ENCODE measurements around the gene B3GNT3. TPM values are rescaled to one million over a fixed set of nuclear protein-coding genes. Genes with fewer than 3 reads are reported as not detected.
A peak's percentile ranks its signal among the peaks of the same experiment; 100 is the strongest.

Gene B3GNT3
- total RNA-seq, 3 donors from 2014 or later: 0.32 to 6.9 (median 2.0) TPM

DNA sequence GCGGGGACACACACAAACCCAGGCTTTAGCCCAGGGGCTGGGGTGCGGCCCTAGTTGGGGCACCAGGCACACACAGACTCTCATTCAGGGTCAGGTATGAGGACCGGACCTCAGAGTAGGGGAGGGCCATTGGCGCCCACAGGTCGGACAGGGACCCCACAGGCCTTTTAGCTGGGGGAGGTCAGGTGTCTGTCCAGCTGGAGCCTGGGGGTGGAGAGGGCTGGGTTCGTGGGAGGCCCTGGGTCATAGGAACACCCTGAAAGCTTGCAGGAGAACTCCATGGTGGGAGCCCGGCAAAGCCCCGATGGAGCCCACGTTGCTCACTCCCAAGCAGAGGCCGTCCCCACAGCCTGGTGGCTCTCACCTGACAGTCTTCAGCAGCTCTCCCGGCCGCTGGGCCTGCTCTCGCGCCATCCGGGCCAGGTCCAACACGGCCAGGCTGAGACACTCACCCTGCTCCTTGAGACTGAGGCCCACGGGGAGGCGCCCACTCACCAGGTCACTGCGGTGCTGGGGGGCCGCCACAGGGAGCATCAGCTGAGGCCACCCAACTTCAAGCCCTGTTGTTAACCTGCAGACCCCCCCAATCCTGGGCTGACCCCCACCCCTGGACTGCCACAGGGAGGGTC is 47.8 kb downstream of the B3GNT3 start:
- H3K4me1 ChIP-seq: no peaks in the 10 kb centered on the region
- H3K27me3 ChIP-seq: peaks cover 0 to 2% of the 10 kb centered on the region in 2 donors
- H3K36me3 ChIP-seq: no peaks in the 10 kb centered on the region
- no peak for DNase-seq (ENCODE audit: low spot score in 2 of 2)
- H3K9me3 ChIP-seq: no peaks in the 10 kb centered on the region
- TF ChIP-seq POLR2AphosphoS5 (IDR thresholded peaks at IDR 0.05) (no peak), POLR2A (IDR thresholded peaks at IDR 0.05) (no peak)
- TF ChIP-seq, protein P1, sequence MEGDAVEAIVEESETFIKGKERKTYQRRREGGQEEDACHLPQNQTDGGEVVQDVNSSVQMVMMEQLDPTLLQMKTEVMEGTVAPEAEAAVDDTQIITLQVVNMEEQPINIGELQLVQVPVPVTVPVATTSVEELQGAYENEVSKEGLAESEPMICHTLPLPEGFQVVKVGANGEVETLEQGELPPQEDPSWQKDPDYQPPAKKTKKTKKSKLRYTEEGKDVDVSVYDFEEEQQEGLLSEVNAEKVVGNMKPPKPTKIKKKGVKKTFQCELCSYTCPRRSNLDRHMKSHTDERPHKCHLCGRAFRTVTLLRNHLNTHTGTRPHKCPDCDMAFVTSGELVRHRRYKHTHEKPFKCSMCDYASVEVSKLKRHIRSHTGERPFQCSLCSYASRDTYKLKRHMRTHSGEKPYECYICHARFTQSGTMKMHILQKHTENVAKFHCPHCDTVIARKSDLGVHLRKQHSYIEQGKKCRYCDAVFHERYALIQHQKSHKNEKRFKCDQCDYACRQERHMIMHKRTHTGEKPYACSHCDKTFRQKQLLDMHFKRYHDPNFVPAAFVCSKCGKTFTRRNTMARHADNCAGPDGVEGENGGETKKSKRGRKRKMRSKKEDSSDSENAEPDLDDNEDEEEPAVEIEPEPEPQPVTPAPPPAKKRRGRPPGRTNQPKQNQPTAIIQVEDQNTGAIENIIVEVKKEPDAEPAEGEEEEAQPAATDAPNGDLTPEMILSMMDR (IDR thresholded peaks at IDR 0.05): no peak
- peak overlapping the region; percentile 11 to 67 for H3K27ac ChIP-seq
- H3K4me3 ChIP-seq: peak overlapping the region in 2 of 3 donors; percentile 46 to 59
- intact Hi-C loops (cut with DNase I; ENCODE audit: low total_unique reads): no loop called here

DNA sequence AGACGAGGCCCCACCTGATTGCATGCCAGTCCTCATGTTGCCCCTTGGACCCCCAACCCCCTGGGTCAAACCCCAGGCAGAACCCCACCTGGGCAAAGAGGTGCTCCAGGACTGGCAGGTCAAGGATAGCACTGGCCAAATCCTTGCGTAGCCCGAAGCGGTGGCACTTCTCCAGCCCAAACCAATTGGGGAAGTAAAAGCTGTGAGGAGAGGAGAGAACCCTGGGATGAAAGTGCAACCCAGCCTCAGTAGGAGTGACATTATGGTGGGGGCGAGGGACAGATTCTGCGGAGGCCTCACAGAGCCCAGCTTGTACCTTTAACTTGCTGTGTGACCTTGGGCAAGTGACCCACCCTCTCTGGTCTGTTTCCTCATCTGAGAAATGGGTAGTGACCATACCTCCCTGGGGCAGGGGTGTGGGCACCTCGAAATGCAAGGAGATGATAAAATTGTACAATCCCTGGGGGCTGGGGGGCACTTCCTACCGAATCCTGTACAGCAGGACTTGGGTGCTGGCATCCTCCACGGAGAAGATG is 48.4 kb downstream of the B3GNT3 start:
- no peak for DNase-seq (ENCODE audit: low spot score in 2 of 2)
- intact Hi-C loops (cut with DNase I; ENCODE audit: low total_unique reads): no loop called here
- TF ChIP-seq, protein P1 (IDR thresholded peaks at IDR 0.05): no peak
- TF ChIP-seq POLR2AphosphoS5 (IDR thresholded peaks at IDR 0.05): no peak
- TF ChIP-seq POLR2A (IDR thresholded peaks at IDR 0.05): no peak
- Histone ChIP-seq H3K9me3 (no peaks in the 10 kb centered on the region), H3K27ac (no peak overlapping the region), H3K4me3 (no peak overlapping the region), H3K36me3 (no peaks in the 10 kb centered on the region), H3K4me1 (no peaks in the 10 kb centered on the region), H3K27me3 (peaks cover 0 to 2% of the 10 kb centered on the region in 2 donors)

DNA sequence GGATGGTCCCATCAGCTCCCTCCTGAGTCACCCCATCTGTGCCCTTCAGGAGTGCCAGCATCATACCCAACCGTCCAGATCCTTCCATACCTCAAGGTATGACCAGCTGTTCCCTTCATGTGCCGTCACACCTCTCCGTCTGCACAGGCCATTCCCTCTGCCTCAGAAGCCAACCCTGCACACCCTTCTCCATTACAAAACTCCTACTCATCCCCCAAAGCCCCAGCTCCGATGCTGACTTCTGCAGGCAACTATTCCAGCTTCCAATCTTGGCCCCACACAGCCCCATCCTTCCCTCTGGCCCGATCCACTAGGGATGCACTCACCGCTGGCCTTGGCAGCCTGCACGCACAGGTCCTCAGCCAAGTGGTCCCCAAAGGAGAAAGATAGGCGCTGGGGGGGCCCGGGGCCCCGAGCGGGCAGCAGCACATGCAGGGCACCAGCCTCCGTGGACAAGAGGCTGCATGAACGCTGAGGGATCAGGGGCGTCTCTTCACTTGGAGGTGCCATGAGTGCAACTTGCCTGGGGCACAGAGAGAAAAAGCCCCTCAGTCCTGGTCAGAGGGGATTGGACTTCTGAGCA is 49.1 kb downstream of the B3GNT3 start:
- intact Hi-C loops (cut with DNase I; ENCODE audit: low total_unique reads): no loop called here
- no peaks in the 10 kb centered on the region for H3K9me3 ChIP-seq
- no peak overlapping the region for H3K4me3 ChIP-seq
- H3K36me3 ChIP-seq: no peaks in the 10 kb centered on the region
- DNase-seq (ENCODE audit: low spot score in 2 of 2): no peak
- H3K4me1 ChIP-seq: no peaks in the 10 kb centered on the region
- no peak for TF ChIP-seq POLR2AphosphoS5 (IDR thresholded peaks at IDR 0.05)
- TF ChIP-seq, protein P1 (IDR thresholded peaks at IDR 0.05): no peak
- H3K27ac ChIP-seq: no peak overlapping the region
- peaks cover 0 to 2% of the 10 kb centered on the region in 2 donors for H3K27me3 ChIP-seq

DNA sequence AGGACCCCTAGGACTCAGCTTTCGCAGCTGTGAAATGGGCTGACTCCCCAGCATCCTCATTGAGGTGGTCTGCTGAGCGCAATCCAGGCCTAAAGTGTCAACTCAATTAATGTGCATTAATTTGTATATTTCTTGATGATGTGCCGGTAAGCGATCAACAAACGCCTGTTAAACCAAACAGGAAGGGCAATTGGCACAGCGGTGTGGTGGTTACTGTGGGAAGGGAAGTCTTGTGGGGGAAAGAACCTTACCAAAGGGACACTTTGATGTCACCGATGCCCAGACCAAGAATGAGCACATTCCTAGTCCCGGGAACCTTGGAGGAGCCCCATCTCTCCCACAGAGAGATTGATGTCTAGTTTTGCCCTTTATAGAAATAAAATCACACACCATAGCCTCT is 51.2 kb downstream of the B3GNT3 start:
- no peaks in the 10 kb centered on the region for H3K9me3 ChIP-seq
- no peak overlapping the region for H3K27ac ChIP-seq
- no peak for DNase-seq (ENCODE audit: low spot score in 2 of 2)
- TF ChIP-seq POLR2AphosphoS5 (IDR thresholded peaks at IDR 0.05) (no peak), POLR2A (IDR thresholded peaks at IDR 0.05) (no peak)
- TF ChIP-seq, protein P1 (IDR thresholded peaks at IDR 0.05): no peak
- no peaks in the 10 kb centered on the region for H3K36me3 ChIP-seq
- H3K4me3 ChIP-seq: peak overlapping the region in 1 of 3 donors; percentile 15
- H3K4me1 ChIP-seq: no peaks in the 10 kb centered on the region
- intact Hi-C loops (cut with DNase I; ENCODE audit: low total_unique reads): loop anchor here (5.0 kb wide), 1 partner anchor 499 kb away; no protein-coding TSS in a partner anchor
- peaks cover 0 to 2% of the 10 kb centered on the region in 2 donors for H3K27me3 ChIP-seq
